Erythroblast (primary cell): ENCODE data around the gene RECQL.

Experiments used
- GATA1 ChIP-seq: IDR thresholded peaks from 2 replicates; pipeline ENCODE4 v1.6.1; 2011; ENCODE audit warnings: low read depth, mild to moderate bottlenecking, control low read depth, low read length, moderate library complexity
- POLR2A ChIP-seq: IDR thresholded peaks from 2 replicates; pipeline ENCODE4 v1.6.1; 2011; ENCODE audit warnings: mild to moderate bottlenecking, low read length

GRCh38 chr12:21546716-21547115 lies 45.3 kb upstream of the RECQL start:
- TF ChIP-seq POLR2A (no peak), GATA1 (no peak)
